DOHH2 (cell line): ENCODE measurements around the gene NAP1L4.
A peak's percentile ranks its signal among the peaks of the same experiment; 100 is the strongest.

Experiments
- H3F3A ChIP-seq: fragments of 200-600 bp; sonication (generic), shearing (Covaris generic); 2 replicates; pipeline ENCODE4 v1.6.0; 2016; ENCODE audit warnings: antibody characterized with exemption, mild to moderate bottlenecking; ENCODE audit not compliant: control insufficient read depth, insufficient read depth
- H3K27ac ChIP-seq: fragments of 200-600 bp; sonication (generic); 2 replicates; pipeline ENCODE4 v1.5.1; 2014; ENCODE audit warnings: low read depth, mild to moderate bottlenecking, low read length, moderate library complexity
- H3K27me3 ChIP-seq: fragments of 200-600 bp; sonication (generic); 2 replicates; pipeline ENCODE4 v1.6.1; 2014; ENCODE audit warnings: mild to moderate bottlenecking, low read length, mixed read lengths; ENCODE audit not compliant: control insufficient read depth
- H3K36me3 ChIP-seq: fragments of 200-600 bp; sonication (generic); 2 replicates; pipeline ENCODE4 v1.6.1; 2014; ENCODE audit warnings: mild to moderate bottlenecking, low read length, moderate library complexity, mixed read lengths; ENCODE audit not compliant: control insufficient read depth
- H3K4me1 ChIP-seq: fragments of 200-600 bp; sonication (generic); 2 replicates; pipeline ENCODE4 v1.6.1; 2014; ENCODE audit warnings: mild to moderate bottlenecking, low read length, mixed read lengths; ENCODE audit not compliant: control insufficient read depth
- H3K4me2 ChIP-seq: fragments of 200-600 bp; sonication (generic); 2 replicates; pipeline ENCODE4 v1.6.0; 2014; ENCODE audit warnings: mild to moderate bottlenecking, low read length, moderate library complexity
- H3K4me3 ChIP-seq: fragments of 200-600 bp; sonication (generic); 2 replicates; pipeline ENCODE4 v1.5.1; 2014; ENCODE audit warnings: mild to moderate bottlenecking, low read length, mixed read lengths
- H3K79me2 ChIP-seq: fragments of 200-600 bp; sonication (generic); 2 replicates; pipeline ENCODE4 v1.6.1; 2014; ENCODE audit warnings: mild to moderate bottlenecking, low read length, mixed read lengths; ENCODE audit not compliant: control insufficient read depth
- H3K9me2 ChIP-seq: fragments of 200-600 bp; sonication (generic); replicated peaks from 2 replicates; pipeline ENCODE4 v1.6.1; 2014; ENCODE audit warnings: mild to moderate bottlenecking, low read length, mixed read lengths; ENCODE audit not compliant: control insufficient read depth
- H3K9me3 ChIP-seq: fragments of 200-600 bp; sonication (generic); 2 replicates; pipeline ENCODE4 v1.6.1; 2014; ENCODE audit warnings: antibody characterized with exemption, low read length, mixed read lengths; ENCODE audit not compliant: control insufficient read depth, insufficient read depth
- H4K20me1 ChIP-seq: fragments of 200-600 bp; sonication (generic); 2 replicates; pipeline ENCODE4 v1.6.0; 2014; ENCODE audit warnings: low read depth, mild to moderate bottlenecking, antibody characterized with exemption, low read length, moderate library complexity; ENCODE audit not compliant: control insufficient read depth, insufficient read depth
- CTCF ChIP-seq: fragments of 200-600 bp; sonication (generic); IDR thresholded peaks from one replicate; pipeline ENCODE4 v1.5.1; 2014; ENCODE audit warnings: antibody characterized with exemption, mild to moderate bottlenecking, low read depth, low read length; ENCODE audit not compliant: poor library complexity, severe bottlenecking
- EZH2phosphoT487 ChIP-seq: fragments of 200-600 bp; sonication (generic); IDR thresholded peaks from 2 replicates; pipeline ENCODE4 v1.6.1; 2017; ENCODE audit warnings: borderline replicate concordance, mild to moderate bottlenecking, antibody characterized with exemption, low read length, moderate library complexity, mixed read lengths

The NAP1L4 gene

GRCh38 chr11:2931771-2932738, 60.1 kb downstream of the NAP1L4 start:
- no peak overlapping the region for H3K27ac ChIP-seq
- H3K36me3 ChIP-seq, result no peaks in the 10 kb centered on the region
- peaks cover 25% of the 10 kb centered on the region for H3K27me3 ChIP-seq
- no peaks in the 10 kb centered on the region for H3F3A ChIP-seq
- no peak overlapping the region for H3K4me2 ChIP-seq
- H3K9me3 ChIP-seq, result no peaks in the 10 kb centered on the region
- no peak for TF ChIP-seq EZH2phosphoT487
- H3K79me2 ChIP-seq, result no peaks in the 10 kb centered on the region
- H3K4me1 ChIP-seq, result peaks cover 10% of the 10 kb centered on the region
- no peaks in the 10 kb centered on the region; the same call in 1 of the 2 replicates for H4K20me1 ChIP-seq
- H3K9me2 ChIP-seq, result no peaks in the 10 kb centered on the region
- no peak overlapping the region for H3K4me3 ChIP-seq

- no peak overlapping the region for H3K4me3 ChIP-seq
- peaks cover 25% of the 10 kb centered on the region for H3K27me3 ChIP-seq
- H3K36me3 ChIP-seq, result no peaks in the 10 kb centered on the region
- peaks cover 10% of the 10 kb centered on the region for H3K4me1 ChIP-seq
- no peaks in the 10 kb centered on the region; the same call in 1 of the 2 replicates for H4K20me1 ChIP-seq
- no peaks in the 10 kb centered on the region for H3K9me3 ChIP-seq
- H3K27ac ChIP-seq, result no peak overlapping the region
- H3K79me2 ChIP-seq, result no peaks in the 10 kb centered on the region
- no peak overlapping the region for H3K4me2 ChIP-seq
- H3F3A ChIP-seq, result no peaks in the 10 kb centered on the region
- H3K9me2 ChIP-seq, result no peaks in the 10 kb centered on the region
- no peak for TF ChIP-seq EZH2phosphoT487
- TF ChIP-seq CTCF, result no peak
Measured at GRCh38 chr11:2931420-2931746, 60.7 kb downstream of the NAP1L4 start.

GRCh38 chr11:2930704-2931419, 61.3 kb downstream of the NAP1L4 start:
- TF ChIP-seq CTCF, result peak; percentile 75
- TF ChIP-seq EZH2phosphoT487, result no peak
- Histone ChIP-seq H3K9me3 (no peaks in the 10 kb centered on the region), H3K36me3 (no peaks in the 10 kb centered on the region), H3K79me2 (no peaks in the 10 kb centered on the region), H3K27ac (no peak overlapping the region), H3K27me3 (peaks cover 25% of the 10 kb centered on the region), H3F3A (no peaks in the 10 kb centered on the region), H3K4me1 (peaks cover 10% of the 10 kb centered on the region), H3K9me2 (no peaks in the 10 kb centered on the region), H3K4me2 (peak overlapping the region; percentile 53), H4K20me1 (no peaks in the 10 kb centered on the region; the same call in 1 of the 2 replicates), H3K4me3 (peak overlapping the region; percentile 31)
